H1 (cell line): Measurements from ENCODE around the gene ZFYVE21. TPM values are rescaled to one million over a fixed set of nuclear protein-coding genes. Genes with fewer than 3 reads are reported as not detected.

Experiments used
- CTCF ChIA-PET: fragments of 300-600 bp; sonication (Branson Sonifier 250); formaldehyde crosslinking; loops from one replicate; lab custom pipeline; 2021; ENCODE audit not compliant: partially characterized antibody; lab: Charles Lee
- POLR2A ChIA-PET: fragments of 300-600 bp; sonication (Branson Sonifier 250); formaldehyde crosslinking; loops from one replicate; lab custom pipeline; 2021; ENCODE audit warnings: inconsistent platforms; ENCODE audit not compliant: partially characterized antibody; lab: Charles Lee
- DNase-seq, 2 experiments: peaks; one replicate each; pipeline versions ENCODE4 v3.0.0 to v3.0.0-alpha.2; 2010 to 2022; ENCODE audit warnings: low spot score in 2 of 2, low read depth in 1 of 2, mixed read lengths in 1 of 2
- FAIRE-seq: peaks from 2 replicates; lab custom pipeline; 2011; peaks lifted over from hg19 to GRCh38; lab: Jason Lieb, UNC
- H2AFZ ChIP-seq: 2 replicates; pipeline ENCODE4 v1.8.1; 2012; ENCODE audit warnings: low read length, inconsistent platforms
- H2AK5ac ChIP-seq: 2 replicates; pipeline ENCODE4 v1.6.1; 2013; ENCODE audit warnings: low read depth, low read length
- H2BK120ac ChIP-seq: replicated peaks from 2 replicates; pipeline ENCODE3; 2013; ENCODE audit warnings: low read depth, low read length, inconsistent platforms
- H2BK12ac ChIP-seq: 2 replicates; pipeline ENCODE4 v1.6.1; 2013; ENCODE audit warnings: low read depth, low read length
- H2BK15ac ChIP-seq: 2 replicates; pipeline ENCODE4 v1.6.1; 2013; ENCODE audit warnings: low read length
- H2BK20ac ChIP-seq: 2 replicates; pipeline ENCODE4 v1.6.1; 2013; ENCODE audit warnings: low read length
- H2BK5ac ChIP-seq: 2 replicates; pipeline ENCODE4 v1.6.1; 2013; ENCODE audit warnings: low read depth, low read length
- H3K14ac ChIP-seq: 2 replicates; pipeline ENCODE4 v1.6.1; 2013; ENCODE audit warnings: inconsistent platforms; ENCODE audit not compliant: insufficient read length
- H3K18ac ChIP-seq: 2 replicates; pipeline ENCODE4 v1.6.1; 2013; ENCODE audit warnings: low read length; ENCODE audit errors: extremely low read depth
- H3K23ac ChIP-seq: 2 replicates; pipeline ENCODE4 v1.6.1; 2013; ENCODE audit warnings: inconsistent platforms; ENCODE audit not compliant: insufficient read length
- H3K23me2 ChIP-seq: 2 replicates; pipeline ENCODE4 v1.6.1; 2013; ENCODE audit warnings: low read depth, low read length
- H3K27ac ChIP-seq: 2 replicates; pipeline ENCODE4 v1.6.1; 2011; ENCODE audit warnings: low read depth, low read length, inconsistent platforms
- H3K27me3 ChIP-seq, 4 experiments: replicated peaks in 1 of 4; 1 replicate in 1 of 4; 2 replicates in 3 of 4; pipeline versions ENCODE4 v1.6.1 to v1.8.1; 2011 to 2013; ENCODE audit warnings: low read length in 3 of 4, mild to moderate bottlenecking in 3 of 4, inconsistent platforms in 2 of 4, mixed read lengths in 2 of 4, moderate library complexity in 1 of 4; ENCODE audit not compliant: control insufficient read depth in 3 of 4, insufficient read depth in 3 of 4; ENCODE audit errors: extremely low read depth in 1 of 4
- H3K36me3 ChIP-seq, 4 experiments: 2 replicates each; pipeline versions ENCODE4 v1.6.1 to v1.8.1; 2011 to 2013; ENCODE audit warnings: mild to moderate bottlenecking in 4 of 4, low read length in 3 of 4, moderate library complexity in 2 of 4, control low read depth in 1 of 4, inconsistent platforms in 1 of 4; ENCODE audit not compliant: insufficient read depth in 4 of 4, control insufficient read depth in 2 of 4
- H3K4ac ChIP-seq: replicated peaks from 2 replicates; pipeline ENCODE3; 2013; ENCODE audit warnings: low read length, low read depth, mixed read lengths, inconsistent platforms; ENCODE audit not compliant: insufficient read length
- H3K4me1 ChIP-seq, 4 experiments: replicated peaks in 1 of 4; 1 replicate in 1 of 4; 2 replicates in 3 of 4; pipeline versions ENCODE4 v1.6.1 to v1.8.1; 2011 to 2013; ENCODE audit warnings: low read length in 3 of 4, inconsistent platforms in 2 of 4, mixed read lengths in 1 of 4; ENCODE audit not compliant: insufficient read depth in 4 of 4, control insufficient read depth in 3 of 4
- H3K4me2 ChIP-seq, 2 experiments: 2 replicates each; pipeline versions ENCODE4 v1.6.1 to v1.8.1; 2011 to 2013; ENCODE audit warnings: low read depth in 2 of 2, low read length in 2 of 2, control low read depth in 1 of 2, inconsistent platforms in 1 of 2, mild to moderate bottlenecking in 1 of 2; ENCODE audit not compliant: insufficient read depth in 1 of 2
- H3K4me3 ChIP-seq, 4 experiments: fragments of 200-600, 300-600 bp in 1 of 4; sonication (generic), shearing (Covaris generic), sonication (Bioruptor Twin) in 1 of 4; 2 replicates each; pipeline versions ENCODE4 v1.5.1 to v1.8.1; 2011 to 2016; ENCODE audit warnings: low read length in 4 of 4, low read depth in 3 of 4, control low read depth in 2 of 4, inconsistent platforms in 2 of 4, mild to moderate bottlenecking in 2 of 4, mixed read lengths in 1 of 4, moderate library complexity in 1 of 4; ENCODE audit not compliant: insufficient read depth in 2 of 4; ENCODE audit errors: extremely low read depth in 1 of 4
- H3K56ac ChIP-seq: replicated peaks from 2 replicates; pipeline ENCODE3; 2013; ENCODE audit warnings: low read depth, mild to moderate bottlenecking, mixed read lengths, low read length, inconsistent platforms; ENCODE audit not compliant: insufficient read length
- H3K79me1 ChIP-seq: 2 replicates; pipeline ENCODE4 v1.6.1; 2013; ENCODE audit warnings: low read depth, low read length, control low read depth
- H3K79me2 ChIP-seq, 2 experiments: 2 replicates each; pipeline versions ENCODE4 v1.6.1 to v1.8.1; 2012 to 2013; ENCODE audit warnings: low read length in 2 of 2, mild to moderate bottlenecking in 2 of 2, inconsistent platforms in 1 of 2; ENCODE audit not compliant: insufficient read depth in 2 of 2, control insufficient read depth in 1 of 2
- H3K9ac ChIP-seq, 4 experiments: replicated peaks in 1 of 4; 1 replicate in 1 of 4; 2 replicates in 3 of 4; pipeline versions ENCODE4 v1.6.1 to v1.8.1; 2011 to 2013; ENCODE audit warnings: low read depth in 3 of 4, low read length in 3 of 4, control low read depth in 2 of 4, mild to moderate bottlenecking in 2 of 4, moderate library complexity in 2 of 4, inconsistent platforms in 1 of 4; ENCODE audit errors: extremely low read depth in 1 of 4
- H3K9me3 ChIP-seq, 2 experiments: 2 replicates each; pipeline versions ENCODE4 v1.6.1 to v1.8.1; 2012 to 2013; ENCODE audit warnings: mild to moderate bottlenecking in 2 of 2, moderate library complexity in 2 of 2, control low read depth in 1 of 2, inconsistent platforms in 1 of 2, low read depth in 1 of 2, low read length in 1 of 2, mixed read lengths in 1 of 2; ENCODE audit not compliant: insufficient read depth in 2 of 2
- H4K20me1 ChIP-seq, 2 experiments: replicated peaks in 1 of 2; 2 replicates each; pipeline versions ENCODE3 to v1.8.1; 2011 to 2013; ENCODE audit warnings: inconsistent platforms in 2 of 2, low read length in 2 of 2, mild to moderate bottlenecking in 1 of 2; ENCODE audit not compliant: insufficient read depth in 2 of 2, control insufficient read depth in 1 of 2
- H4K5ac ChIP-seq: 2 replicates; pipeline ENCODE4 v1.6.1; 2013; ENCODE audit warnings: low read length, low read depth, mixed read lengths, inconsistent platforms; ENCODE audit not compliant: insufficient read length
- H4K8ac ChIP-seq: 2 replicates; pipeline ENCODE4 v1.8.0; 2013; ENCODE audit warnings: mild to moderate bottlenecking, moderate library complexity, low read length, inconsistent platforms; ENCODE audit not compliant: insufficient read depth; ENCODE audit errors: extremely low read depth
- H4K91ac ChIP-seq: replicated peaks from 2 replicates; pipeline ENCODE3; 2013; ENCODE audit warnings: low read length, mixed read lengths, inconsistent platforms; ENCODE audit not compliant: insufficient read length
- CBX5 ChIP-seq: fragments of 300-800, 300-1000 bp; sonication (generic); IDR thresholded peaks from 2 replicates; pipeline ENCODE4 v1.7.1; 2016; ENCODE audit warnings: antibody characterized with exemption, low read length, low read depth
- GTF2F1 ChIP-seq: IDR thresholded peaks from 2 replicates; pipeline ENCODE4 v1.6.1; 2012; ENCODE audit warnings: low read depth, low read length, improper control_type of control experiment, borderline replicate concordance
- KDM5A ChIP-seq: fragments of 200-600 bp; IDR thresholded peaks from 2 replicates; pipeline ENCODE4 v1.7.1; 2012; ENCODE audit warnings: mild to moderate bottlenecking, low read length, inconsistent platforms, mixed read lengths
- NANOG ChIP-seq: IDR thresholded peaks from 2 replicates; pipeline ENCODE4 v1.6.1; 2011; ENCODE audit warnings: low read length, low read depth, mild to moderate bottlenecking, inconsistent platforms; ENCODE audit not compliant: insufficient read depth, poor library complexity, severe bottlenecking
- POLR2AphosphoS5 ChIP-seq: IDR thresholded peaks from 2 replicates; pipeline ENCODE4 v1.6.1; 2011; ENCODE audit warnings: low read depth, low read length
- RAD21 ChIP-seq, 2 experiments: IDR thresholded peaks in 1 of 2; conservative IDR thresholded peaks in 1 of 2; 2 replicates each; pipeline ENCODE4 v1.6.1; 2011; ENCODE audit warnings: low read depth in 2 of 2, low read length in 2 of 2, improper control_type of control experiment in 1 of 2, inconsistent platforms in 1 of 2, mild to moderate bottlenecking in 1 of 2, moderate library complexity in 1 of 2
- SIN3A ChIP-seq, 2 experiments: IDR thresholded peaks in 1 of 2; conservative IDR thresholded peaks in 1 of 2; 2 replicates each; pipeline ENCODE4 v1.6.1; 2011 to 2012; ENCODE audit warnings: low read length in 2 of 2, improper control_type of control experiment in 1 of 2, low read depth in 1 of 2, mild to moderate bottlenecking in 1 of 2
- SIX5 ChIP-seq: IDR thresholded peaks from 2 replicates; pipeline ENCODE4 v1.6.1; 2011; ENCODE audit warnings: mild to moderate bottlenecking, low read depth, low read length
- SP4 ChIP-seq: IDR thresholded peaks from 2 replicates; pipeline ENCODE4 v1.6.1; 2012; ENCODE audit warnings: low read length, inconsistent platforms
- SUZ12 ChIP-seq: fragments of 200-600 bp; sonication (generic); IDR thresholded peaks from 2 replicates; pipeline ENCODE4 v1.6.1; 2012; ENCODE audit warnings: mild to moderate bottlenecking, inconsistent platforms, low read length, moderate library complexity, mixed read lengths
- ZNF274 ChIP-seq: IDR thresholded peaks from 2 replicates; pipeline ENCODE4 v1.7.0; 2012; ENCODE audit warnings: low read length, borderline replicate concordance; ENCODE audit errors: extremely low read depth
- WGBS, 2 experiments: shearing (Covaris generic) in 1 of 2; methylation state at CpG; one replicate each; pipeline versions ENCODE4 v1.1.6 to v1.1.7; 2013 to 2015; ENCODE audit warnings: low lambda C conversion rate in 2 of 2, mixed read lengths in 2 of 2, inconsistent platforms in 1 of 2, low coverage in 1 of 2, missing lambda C conversion rate in 1 of 2; ENCODE audit not compliant: insufficient replicate concordance in 2 of 2, insufficient coverage in 1 of 2, insufficient read length in 1 of 2; ENCODE audit errors: extremely low coverage in 1 of 2, missing lambda C conversion rate in 1 of 2; 5-methylcytosine and 5-hydroxymethylcytosine counted together
- polyA plus RNA-seq, 7 experiments: library from polyadenylated mRNA; depleted of rRNA in 3 of 7; stranded (reverse) in 5 of 7; unstranded in 2 of 7; fragments of >200 nt in 5 of 7; fragments of 200-250 nt in 2 of 7; gene quantifications; 1 replicate in 5 of 7; 2 replicates in 1 of 7; 4 replicates in 1 of 7; pipeline versions ENCODE4 v1.2.1 to v1.2.3, GENCODE V29; 2011 to 2013; ENCODE audit warnings: missing spikeins in 2 of 7, mixed read lengths in 2 of 7
- total RNA-seq: library from RNA; stranded (reverse); fragmentation: NEBNext Ultra II Directional; extraction: Animal tissue kit (Norgen Biotek cat#: 25700); gene quantifications from 2 replicates; pipeline ENCODE4 v1.2.1, GENCODE V29; 2021

Gene ZFYVE21
- total and polyA plus RNA-seq, 2 of the 8 experiments (the other 6 are each of a cell fraction or from before 2014, with no cell fraction given) = 53.4 to 127 TPM

DNA sequence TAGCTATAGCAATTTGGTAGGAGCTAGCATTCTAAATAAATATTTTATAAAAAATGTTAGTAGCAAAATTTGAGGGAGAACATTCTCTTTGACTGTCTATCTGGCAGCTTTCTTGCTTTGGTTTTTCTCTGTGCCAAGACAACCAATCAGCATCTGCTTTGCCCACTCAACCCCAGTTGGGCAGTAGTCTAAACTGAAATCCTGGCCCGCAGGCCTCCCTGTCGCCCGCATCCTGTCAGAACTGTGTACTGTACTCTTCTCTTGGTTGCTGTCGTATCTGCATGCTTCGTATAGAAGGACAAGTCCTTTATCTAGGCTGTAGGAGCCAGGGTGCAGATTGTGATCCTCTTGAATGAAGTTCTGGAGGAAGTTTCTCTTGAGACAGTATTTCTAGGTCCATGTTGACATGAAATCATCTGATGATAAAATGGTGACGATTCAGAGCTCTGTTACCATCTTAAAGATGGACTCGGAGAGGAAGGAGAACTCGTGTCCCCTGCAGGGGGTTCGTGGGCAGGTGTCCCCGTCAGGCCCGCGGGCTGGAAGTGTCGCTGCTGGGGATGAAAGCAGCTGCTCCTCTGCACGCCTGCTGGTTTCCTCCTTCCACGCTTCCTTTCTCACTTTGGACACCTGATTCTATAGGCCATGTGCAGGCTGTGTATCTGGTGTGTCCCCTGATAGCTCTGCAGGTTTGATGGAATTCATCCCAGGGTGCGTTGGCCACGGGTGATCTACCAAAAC, 34.9 kb upstream of the ZFYVE21 start:
- no peak overlapping the region for H3K9ac ChIP-seq
- H2BK15ac ChIP-seq = no peak overlapping the region
- no peaks in the 10 kb centered on the region for H3K4me1 ChIP-seq
- H2BK12ac ChIP-seq = no peak overlapping the region
- no peaks in the 10 kb centered on the region for H3K27me3 ChIP-seq
- H3K18ac ChIP-seq = no peak overlapping the region
- no peaks in the 10 kb centered on the region for H3K23me2 ChIP-seq
- ChIA-PET CTCF (interaction anchor here (0.6 to 2.3 kb wide), 13 partner anchors 9 to 265 kb away, joined by 3 to 13 read pairs (median 3); no protein-coding TSS in a partner anchor), POLR2A (interaction anchor here (1.1 to 1.6 kb wide), 3 partner anchors 23 to 32 kb away, joined by 3 to 4 read pairs (median 4); no protein-coding TSS in a partner anchor)
- no peak overlapping the region for H2BK20ac ChIP-seq
- H4K5ac ChIP-seq = no peak overlapping the region
- no peak for DNase-seq
- FAIRE-seq = no peak
- H2AFZ ChIP-seq = no peak overlapping the region
- peaks cover 33 to 72% (median 50%) of the 10 kb centered on the region in 4 experiments for H3K36me3 ChIP-seq
- H3K56ac ChIP-seq = no peak overlapping the region
- peaks cover 3 to 13% of the 10 kb centered on the region in 2 experiments for H4K20me1 ChIP-seq
- H2AK5ac ChIP-seq = no peak overlapping the region
- no peak overlapping the region for H3K27ac ChIP-seq
- no peak overlapping the region for H3K23ac ChIP-seq
- no peak overlapping the region for H2BK5ac ChIP-seq
- no peak overlapping the region for H4K8ac ChIP-seq
- no peak overlapping the region for H4K91ac ChIP-seq
- H3K4me2 ChIP-seq = no peak overlapping the region
- 89% methylated on average over 17 of the region's 17 CpGs; no CpG with 5 or more reads in 1 of the 2 experiments for WGBS, 2 experiments
- no peak overlapping the region for H2BK120ac ChIP-seq
- no peaks in the 10 kb centered on the region for H3K9me3 ChIP-seq
- no peak overlapping the region for H3K4ac ChIP-seq
- H3K79me1 ChIP-seq = no peaks in the 10 kb centered on the region
- H3K79me2 ChIP-seq = no peaks in the 10 kb centered on the region; a peak in 1 of 4 replicates
- no peak overlapping the region for H3K4me3 ChIP-seq
- no peak overlapping the region for H3K14ac ChIP-seq
- TF ChIP-seq POLR2AphosphoS5 (no peak), GTF2F1 (no peak), CBX5 (no peak), NANOG (no peak), SIX5 (no peak), ZNF274 (no peak), SIN3A (conservative IDR thresholded peaks at IDR 0.05 in 1 of 2, IDR thresholded peaks at IDR 0.05 in 1 of 2; ENCODE audit: low read depth in 1 of 2, low read length in 2 of 2) (no peak), SUZ12 (no peak), KDM5A (no peak), RAD21 (IDR thresholded peaks at IDR 0.05 in 1 of 2, conservative IDR thresholded peaks at IDR 0.05 in 1 of 2; ENCODE audit: low read depth in 2 of 2, low read length in 2 of 2) (no peak), SP4 (no peak)
